CD4-positive, alpha-beta T cell treated with Interleukin-12 subunit alpha and Interleukin-12 subunit beta, for 1 hour (primary cell): Measurements from ENCODE around the gene CCDC170.
"Not testable (repeated sequence)": the region's sequence is repeated elsewhere in the genome, so short reads cannot be mapped to it uniquely, and the experiment has no call there.

Experiments
- DNase-seq: peaks from one replicate; pipeline ENCODE4 v3.0.0-alpha.2; 2020

CCDC170 gene

GRCh38 chr6:151494235-151494935 lies 568 bp downstream of the CCDC170 start:
- no peak for DNase-seq

- no peak for DNase-seq
Observed at GRCh38 chr6:151494936-151495320, 1.1 kb downstream of the CCDC170 start.

- DNase-seq: no peak
Observed at GRCh38 chr6:151495380-151495779, 1.6 kb downstream of the CCDC170 start.

- DNase-seq: no peak
Observed at GRCh38 chr6:151497905-151498304, 4.1 kb downstream of the CCDC170 start.

- DNase-seq: no peak
Observed at GRCh38 chr6:151498327-151498726, 4.5 kb downstream of the CCDC170 start.

- no peak for DNase-seq
Observed at GRCh38 chr6:151499551-151499950, 5.7 kb downstream of the CCDC170 start.

GRCh38 chr6:151501511-151502136 lies 7.8 kb downstream of the CCDC170 start:
- no peak for DNase-seq

- DNase-seq: no peak
Observed at GRCh38 chr6:151502499-151502898, 8.7 kb downstream of the CCDC170 start.

- DNase-seq: no peak
Observed at GRCh38 chr6:151506761-151507160, 12.9 kb downstream of the CCDC170 start.

- no peak for DNase-seq
Observed at GRCh38 chr6:151509048-151509447, 15.2 kb downstream of the CCDC170 start.

- DNase-seq: no peak
Observed at GRCh38 chr6:151512481-151512880, 18.7 kb downstream of the CCDC170 start.

GRCh38 chr6:151514000-151514730 lies 20.3 kb downstream of the CCDC170 start:
- no peak for DNase-seq

GRCh38 chr6:151518992-151519391 lies 25.2 kb downstream of the CCDC170 start:
- not testable (repeated sequence) for DNase-seq

GRCh38 chr6:151523034-151523433 lies 29.2 kb downstream of the CCDC170 start:
- DNase-seq: no peak

- no peak for DNase-seq
Observed at GRCh38 chr6:151524059-151524458, 30.2 kb downstream of the CCDC170 start.

GRCh38 chr6:151534576-151534975 lies 40.8 kb downstream of the CCDC170 start:
- no peak for DNase-seq

- no peak for DNase-seq
Observed at GRCh38 chr6:151535476-151536187, 41.8 kb downstream of the CCDC170 start.

- DNase-seq: no peak
Observed at GRCh38 chr6:151536188-151536479, 42.3 kb downstream of the CCDC170 start.

GRCh38 chr6:151537556-151537955 lies 43.7 kb downstream of the CCDC170 start:
- DNase-seq: no peak

- DNase-seq: no peak
Observed at GRCh38 chr6:151539506-151540268, 45.9 kb downstream of the CCDC170 start.

- DNase-seq: no peak
Observed at GRCh38 chr6:151544453-151544852, 50.6 kb downstream of the CCDC170 start.

GRCh38 chr6:151544884-151545283 lies 51.1 kb downstream of the CCDC170 start:
- DNase-seq: not testable (repeated sequence)
